ENCODE data around the gene CHST15. TPM values are rescaled to one million over a fixed set of nuclear protein-coding genes. Genes with fewer than 3 reads are reported as not detected.

Gene CHST15, protein sequence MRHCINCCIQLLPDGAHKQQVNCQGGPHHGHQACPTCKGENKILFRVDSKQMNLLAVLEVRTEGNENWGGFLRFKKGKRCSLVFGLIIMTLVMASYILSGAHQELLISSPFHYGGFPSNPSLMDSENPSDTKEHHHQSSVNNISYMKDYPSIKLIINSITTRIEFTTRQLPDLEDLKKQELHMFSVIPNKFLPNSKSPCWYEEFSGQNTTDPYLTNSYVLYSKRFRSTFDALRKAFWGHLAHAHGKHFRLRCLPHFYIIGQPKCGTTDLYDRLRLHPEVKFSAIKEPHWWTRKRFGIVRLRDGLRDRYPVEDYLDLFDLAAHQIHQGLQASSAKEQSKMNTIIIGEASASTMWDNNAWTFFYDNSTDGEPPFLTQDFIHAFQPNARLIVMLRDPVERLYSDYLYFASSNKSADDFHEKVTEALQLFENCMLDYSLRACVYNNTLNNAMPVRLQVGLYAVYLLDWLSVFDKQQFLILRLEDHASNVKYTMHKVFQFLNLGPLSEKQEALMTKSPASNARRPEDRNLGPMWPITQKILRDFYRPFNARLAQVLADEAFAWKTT
- polyA plus RNA-seq (2011; rRNA removed) (5.7 and 6.2 TPM in 2 replicates), polyA minus RNA-seq (2011; rRNA and poly(A)+ RNA removed) (5.5 and 6.2 TPM in 2 replicates)

DNA sequence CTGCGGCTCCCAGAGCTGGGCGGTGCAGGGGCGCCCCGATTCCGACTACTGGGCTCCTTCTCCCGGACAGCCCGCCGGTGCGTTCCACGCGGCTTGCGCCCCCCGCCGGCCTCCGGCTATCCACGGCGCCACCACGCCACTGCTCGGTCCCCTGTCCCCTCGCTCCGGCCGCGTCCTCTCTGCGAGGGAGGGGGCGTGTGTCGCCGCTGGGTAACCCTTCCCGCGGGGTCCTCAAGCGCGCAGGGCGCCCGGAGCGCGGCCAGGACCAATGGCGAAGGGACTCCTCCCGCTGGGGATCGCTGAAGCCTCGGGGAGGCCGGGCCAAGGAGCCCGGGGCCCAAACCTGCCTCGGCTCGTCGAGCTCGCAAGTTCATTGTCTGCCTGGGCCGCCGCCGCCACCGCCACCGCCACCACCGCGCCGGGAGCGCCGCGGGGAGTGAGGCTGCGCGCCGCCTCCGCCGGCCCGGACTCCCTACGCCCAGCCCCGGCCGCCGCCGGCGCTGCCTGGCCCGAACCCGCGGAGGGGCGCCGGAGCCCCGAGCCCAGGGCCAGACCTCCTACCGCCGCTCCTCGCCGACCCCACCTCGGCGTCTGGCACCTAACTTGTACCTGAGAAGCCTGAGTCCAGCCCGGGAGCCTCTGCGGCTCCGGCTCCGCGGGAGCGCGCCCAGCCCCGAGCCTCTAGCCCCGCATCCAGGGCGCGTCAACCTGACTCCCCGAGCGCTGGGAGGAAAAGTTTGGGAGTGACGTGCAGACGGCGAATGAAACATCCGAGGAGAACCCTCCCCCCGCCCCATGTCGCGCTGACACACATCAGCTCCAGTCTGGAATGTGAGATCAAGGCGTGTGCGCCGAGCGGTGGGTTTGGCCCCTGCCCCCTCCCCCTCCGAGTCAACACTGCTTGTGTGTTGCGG, at the start of gene CHST15:
CHST15 (minus strand) TSS at position 739 of the 914 bp plus-strand sequence. CDS start 47,386 bp downstream, outside the sequence.
- ChIA-PET POLR2A (no interaction called here), CTCF (interaction anchor here (0.6 to 2.2 kb wide), 8 partner anchors 9 to 296 kb away, joined by 3 to 9 read pairs (median 3); no protein-coding TSS in a partner anchor)
- no peak for DNase-seq (ENCODE audit: low read depth)
- TF ChIP-seq, protein P1, sequence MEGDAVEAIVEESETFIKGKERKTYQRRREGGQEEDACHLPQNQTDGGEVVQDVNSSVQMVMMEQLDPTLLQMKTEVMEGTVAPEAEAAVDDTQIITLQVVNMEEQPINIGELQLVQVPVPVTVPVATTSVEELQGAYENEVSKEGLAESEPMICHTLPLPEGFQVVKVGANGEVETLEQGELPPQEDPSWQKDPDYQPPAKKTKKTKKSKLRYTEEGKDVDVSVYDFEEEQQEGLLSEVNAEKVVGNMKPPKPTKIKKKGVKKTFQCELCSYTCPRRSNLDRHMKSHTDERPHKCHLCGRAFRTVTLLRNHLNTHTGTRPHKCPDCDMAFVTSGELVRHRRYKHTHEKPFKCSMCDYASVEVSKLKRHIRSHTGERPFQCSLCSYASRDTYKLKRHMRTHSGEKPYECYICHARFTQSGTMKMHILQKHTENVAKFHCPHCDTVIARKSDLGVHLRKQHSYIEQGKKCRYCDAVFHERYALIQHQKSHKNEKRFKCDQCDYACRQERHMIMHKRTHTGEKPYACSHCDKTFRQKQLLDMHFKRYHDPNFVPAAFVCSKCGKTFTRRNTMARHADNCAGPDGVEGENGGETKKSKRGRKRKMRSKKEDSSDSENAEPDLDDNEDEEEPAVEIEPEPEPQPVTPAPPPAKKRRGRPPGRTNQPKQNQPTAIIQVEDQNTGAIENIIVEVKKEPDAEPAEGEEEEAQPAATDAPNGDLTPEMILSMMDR (IDR thresholded peaks at IDR 0.05; ENCODE audit: insufficient read depth, low read depth, low read length): peak; percentile 18; the same call in 1 of the 2 replicates
- H3K4me3 ChIP-seq (ENCODE audit: low read depth, low read length): peak within 1 kb of the TSS; percentile 59
- H3K27me3 ChIP-seq (ENCODE audit: control insufficient read depth, insufficient read depth, low read length): peaks cover 17% of the 10 kb centered on the region
- H3K36me3 ChIP-seq (ENCODE audit: control insufficient read depth, insufficient read depth, low read length): no peaks in the 10 kb centered on the region

DNA sequence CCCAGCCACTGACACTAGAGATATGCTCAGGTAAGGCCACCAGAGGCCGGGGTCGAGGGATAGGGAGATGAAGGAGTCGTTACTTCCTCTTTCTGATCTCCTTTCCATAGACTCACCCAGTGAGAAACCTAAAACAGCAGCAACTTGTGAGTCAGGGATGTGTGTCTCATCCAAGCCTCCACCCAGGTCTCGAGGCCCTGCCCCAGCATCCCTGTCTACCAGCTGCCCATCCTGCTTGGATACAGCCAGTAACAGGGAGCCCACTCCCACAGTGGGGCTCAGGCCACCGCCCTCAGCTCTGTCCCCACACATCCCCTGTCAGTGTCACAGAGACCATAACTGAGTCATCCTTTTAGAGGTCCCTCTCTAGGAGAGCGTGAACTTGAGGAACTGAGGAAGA, 49.6 kb upstream of the CHST15 start:
- TF ChIP-seq, protein P1 (IDR thresholded peaks at IDR 0.05; ENCODE audit: insufficient read depth, low read depth, low read length): no peak
- CTCF ChIA-PET: interaction anchor here (0.6 to 1.4 kb wide), 2 partner anchors 17 to 125 kb away, joined by 3 read pairs; no protein-coding TSS in a partner anchor
- no peaks in the 10 kb centered on the region for H3K36me3 ChIP-seq (ENCODE audit: control insufficient read depth, insufficient read depth, low read length)

DNA sequence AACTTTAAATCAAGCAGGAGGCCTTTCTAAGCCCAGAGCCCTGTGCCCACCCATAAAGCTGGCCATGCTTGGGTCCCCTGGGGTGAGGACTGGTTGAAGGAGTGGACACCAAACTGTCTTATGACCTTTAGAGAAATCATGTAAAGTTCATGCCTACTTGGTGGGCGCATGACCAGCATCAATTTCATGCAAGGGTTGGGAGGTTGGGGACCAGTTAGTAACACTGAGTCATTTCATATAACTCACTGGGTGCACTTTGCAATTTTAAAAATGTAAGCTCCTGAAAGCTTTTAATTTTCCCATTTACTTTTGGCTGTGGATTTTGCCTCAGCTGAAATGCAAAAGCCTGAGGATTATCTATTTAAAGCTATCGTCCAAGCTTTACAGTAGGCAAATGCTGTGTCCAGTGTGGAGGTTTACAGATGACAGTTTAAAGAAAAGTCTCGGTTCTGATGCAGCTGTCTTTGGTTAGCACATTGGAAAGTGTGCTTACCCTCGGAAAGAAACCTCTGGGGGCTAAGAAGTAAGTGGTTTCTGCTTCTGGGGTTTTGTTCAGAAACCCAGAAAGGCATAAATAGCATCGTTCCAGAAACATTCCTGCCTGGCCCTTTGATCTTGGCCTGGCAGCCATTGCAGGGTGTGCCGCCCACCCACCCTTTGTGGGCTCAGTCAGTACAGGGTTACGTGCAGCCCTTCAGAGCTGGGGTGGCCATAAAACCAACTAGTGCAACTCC, 48.8 kb upstream of the CHST15 start:
- CTCF ChIA-PET: interaction anchor here (1.4 kb wide), 1 partner anchor 16 kb away, joined by 3 read pairs; no protein-coding TSS in a partner anchor
- TF ChIP-seq, protein P1 (IDR thresholded peaks at IDR 0.05; ENCODE audit: insufficient read depth, low read depth, low read length): no peak
- Histone ChIP-seq H3K36me3 (ENCODE audit: control insufficient read depth, insufficient read depth, low read length) (no peaks in the 10 kb centered on the region), H3K4me3 (ENCODE audit: low read depth, low read length) (no peak overlapping the region), H3K27me3 (ENCODE audit: control insufficient read depth, insufficient read depth, low read length) (peaks cover 2% of the 10 kb centered on the region; the same call in 1 of the 2 replicates)
- POLR2A ChIA-PET: no interaction called here
- DNase-seq (ENCODE audit: low read depth): no peak

More for the DNA sequence above, 49.6 kb upstream of the CHST15 start:
- POLR2A ChIA-PET: no interaction called here
- DNase-seq (ENCODE audit: low read depth): no peak
- Histone ChIP-seq H3K27me3 (ENCODE audit: control insufficient read depth, insufficient read depth, low read length) (peaks cover 2% of the 10 kb centered on the region; the same call in 1 of the 2 replicates), H3K4me3 (ENCODE audit: low read depth, low read length) (no peak overlapping the region)

DNA sequence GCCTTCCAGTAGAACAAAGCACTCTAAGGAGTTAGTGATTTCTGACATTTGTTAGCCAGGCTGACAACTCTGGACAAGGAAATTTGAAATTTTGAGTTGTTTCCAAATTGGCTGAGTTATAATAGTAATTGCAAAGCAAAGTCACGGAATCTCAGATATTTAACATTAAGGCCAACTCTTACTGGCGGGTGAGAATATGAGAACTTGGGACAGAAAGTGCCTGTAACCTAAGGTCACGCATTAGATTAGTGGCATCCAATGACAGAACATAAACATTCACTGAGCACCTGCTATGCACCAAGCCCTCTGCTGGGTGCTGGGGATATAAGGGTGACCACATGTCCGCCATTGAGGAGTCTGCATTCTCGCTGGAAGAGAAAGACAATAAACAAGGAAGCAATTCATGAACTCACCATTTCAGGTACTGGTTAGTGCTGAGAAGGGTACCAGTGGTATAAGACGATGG, 45.5 kb upstream of the CHST15 start:
- no peak for DNase-seq (ENCODE audit: low read depth)
- CTCF ChIA-PET: interaction anchor here (1.2 kb wide), 1 partner anchor 13 kb away, joined by 4 read pairs; no protein-coding TSS in a partner anchor
- no peaks in the 10 kb centered on the region for H3K36me3 ChIP-seq (ENCODE audit: control insufficient read depth, insufficient read depth, low read length)
- POLR2A ChIA-PET: interaction anchor here (0.6 kb wide), 1 partner anchor 14 kb away, joined by 3 read pairs; no protein-coding TSS in a partner anchor
- TF ChIP-seq, protein P1 (IDR thresholded peaks at IDR 0.05; ENCODE audit: insufficient read depth, low read depth, low read length): no peak
- no peak overlapping the region for H3K4me3 ChIP-seq (ENCODE audit: low read depth, low read length)
- H3K27me3 ChIP-seq (ENCODE audit: control insufficient read depth, insufficient read depth, low read length): peaks cover 2% of the 10 kb centered on the region

Data from BJ (cell line).